K562 (cell line): ENCODE results near the gene ARNT2. TPM values are rescaled to one million over a fixed set of nuclear protein-coding genes. Genes with fewer than 3 reads are reported as not detected.

Experiments used
- ATAC-seq: fragments of 200-7000 bp; cut with Tn5 transposase; 3 replicates; pipeline ENCODE4 v1.9.1; 2020; ENCODE audit warnings: moderate library complexity
- BruUV-seq: library from RNA; stranded (reverse); fragments of 400-500 nt; replicated peaks from 2 replicates; lab custom pipeline; 2021; lab: Mats Ljungman, UMichigan
- CTCF ChIA-PET: fragments of 300-600 bp; formaldehyde crosslinking; extraction: SDS; loops from one replicate; lab custom pipeline; 2021; ENCODE audit warnings: low intra/inter-chr PET ratio; lab: Yijun Ruan, JAX
- POLR2A ChIA-PET: fragments of 300-600, 350-650 bp; sonication (Branson Sonifier 250); formaldehyde crosslinking; extraction: SDS; loops from one replicate; lab custom pipeline; 2021; ENCODE audit warnings: antibody characterized with exemption, inconsistent platforms; lab: Yijun Ruan, JAX
- DNase-seq, 4 experiments: peaks; one replicate each; pipeline versions ENCODE4 v3.0.0 to v3.0.0-alpha.2; 2011 to 2018; ENCODE audit warnings: low spot score in 3 of 4, mixed read lengths in 3 of 4; ENCODE audit errors: extremely low read depth in 1 of 4
- FAIRE-seq: peaks from 2 replicates; lab custom pipeline; 2011; peaks lifted over from hg19 to GRCh38; lab: Jason Lieb, UNC
- H2AFZ ChIP-seq: 2 replicates; pipeline ENCODE4 v1.6.0; 2011; ENCODE audit warnings: low read depth, low read length, control low read depth, inconsistent platforms
- H3K27ac ChIP-seq: fragments of 200-600 bp; 3 replicates; pipeline ENCODE4 v1.8.0; 2011; ENCODE audit warnings: low read depth, mild to moderate bottlenecking, control low read depth, inconsistent platforms, low read length, moderate library complexity, mixed read lengths; ENCODE audit errors: extremely low read depth
- H3K27me3 ChIP-seq, 2 experiments: fragments of 300-600 bp in 1 of 2; 2 replicates in 1 of 2; 3 replicates in 1 of 2; pipeline versions ENCODE4 v1.6.0 to v1.8.0; 2011; ENCODE audit warnings: inconsistent platforms in 2 of 2, low read length in 2 of 2, mild to moderate bottlenecking in 1 of 2, mixed read lengths in 1 of 2, moderate library complexity in 1 of 2; ENCODE audit not compliant: control insufficient read depth in 2 of 2, insufficient read depth in 2 of 2
- H3K36me3 ChIP-seq: fragments of 300-600 bp; 3 replicates; pipeline ENCODE4 v1.8.0; 2011; ENCODE audit warnings: mild to moderate bottlenecking, low read length, inconsistent platforms; ENCODE audit not compliant: control insufficient read depth, insufficient read depth
- H3K4me1 ChIP-seq, 2 experiments: fragments of 200-600 bp in 1 of 2; replicated peaks in 1 of 2; 2 replicates in 1 of 2; 3 replicates in 1 of 2; pipeline versions ENCODE4 v1.5.1 to v1.8.0; 2011; ENCODE audit warnings: inconsistent platforms in 2 of 2, low read length in 2 of 2, mild to moderate bottlenecking in 1 of 2, mixed read lengths in 1 of 2, moderate library complexity in 1 of 2; ENCODE audit not compliant: control insufficient read depth in 2 of 2, insufficient read depth in 2 of 2
- H3K4me2 ChIP-seq: 2 replicates; pipeline ENCODE4 v1.6.1; 2011; ENCODE audit warnings: low read length, control low read depth, inconsistent platforms, mixed read lengths; ENCODE audit not compliant: insufficient read depth
- H3K4me3 ChIP-seq: fragments of 200-600 bp; sonication (generic), shearing (Covaris generic); 2 replicates; pipeline ENCODE4 v1.5.1; 2016; ENCODE audit warnings: control low read depth, inconsistent platforms
- H3K79me2 ChIP-seq: fragments of 200-600 bp; 3 replicates; pipeline ENCODE4 v1.8.0; 2011; ENCODE audit warnings: low read length, inconsistent platforms; ENCODE audit not compliant: control insufficient read depth, insufficient read depth
- H3K9ac ChIP-seq, 2 experiments: 2 replicates each; pipeline versions ENCODE4 v1.6.0 to v1.6.1; 2011; ENCODE audit warnings: low read depth in 2 of 2, low read length in 2 of 2, control low read depth in 1 of 2, inconsistent platforms in 1 of 2, mild to moderate bottlenecking in 1 of 2, mixed read lengths in 1 of 2; ENCODE audit not compliant: insufficient read depth in 1 of 2
- H3K9me1 ChIP-seq: one replicate; pipeline ENCODE4 v1.6.0; 2011; ENCODE audit warnings: inconsistent platforms, mild to moderate bottlenecking, low read length, moderate library complexity; ENCODE audit not compliant: control insufficient read depth, insufficient read depth
- H3K9me3 ChIP-seq: replicated peaks from 2 replicates; pipeline ENCODE4 v1.5.1; 2011; ENCODE audit warnings: low read depth, low read length, inconsistent platforms; ENCODE audit not compliant: control insufficient read depth, insufficient read depth
- H4K20me1 ChIP-seq: replicated peaks from 2 replicates; pipeline ENCODE4 v1.6.1; 2011; ENCODE audit warnings: low read length, inconsistent platforms, mixed read lengths; ENCODE audit not compliant: control insufficient read depth, insufficient read depth
- CEBPG ChIP-seq, 3 experiments: fragments of 200-800 bp in 1 of 3; sonication (Bioruptor generic) in 1 of 3; sonication (generic) in 1 of 3; formaldehyde crosslinking in 1 of 3; IDR thresholded peaks in 2 of 3; conservative IDR thresholded peaks in 1 of 3; 2 replicates each; pipeline versions ENCODE4 v1.6.1 to v1.8.0; 2016 to 2022; ENCODE audit warnings: missing compliant biosample characterization in 2 of 3, missing genetic modification characterization in 2 of 3, mild to moderate bottlenecking in 1 of 3, missing genetic modification reagents in 1 of 3
- KAT2B ChIP-seq: IDR thresholded peaks from one replicate; pipeline ENCODE4 v1.6.1; 2012; ENCODE audit warnings: low read depth, mild to moderate bottlenecking, control low read depth, inconsistent platforms, low read length, moderate library complexity
- KAT7 ChIP-seq: sonication (generic); formaldehyde crosslinking; IDR thresholded peaks from 2 replicates; pipeline ENCODE4 v1.8.0; 2022; ENCODE audit warnings: missing genetic modification reagents, mild to moderate bottlenecking, borderline replicate concordance
- POLR2B ChIP-seq: fragments of 450-650 bp; IDR thresholded peaks from 2 replicates; pipeline ENCODE4 v1.6.1; 2018; ENCODE audit warnings: low read depth; ENCODE audit not compliant: partially characterized antibody
- RBM17 ChIP-seq: fragments of 200-400 bp; formaldehyde crosslinking; IDR thresholded peaks from 2 replicates; pipeline ENCODE4 v1.6.1; 2017; ENCODE audit warnings: low read depth, mild to moderate bottlenecking, low read length, borderline replicate concordance
- SMAD4 ChIP-seq: fragments of 250-450 bp; sonication (Bioruptor Pico); conservative IDR thresholded peaks from 2 replicates; pipeline ENCODE4 v1.8.0; 2021; ENCODE audit warnings: inconsistent platforms, mild to moderate bottlenecking, moderate library complexity
- ZBTB8A ChIP-seq: fragments of 450-650 bp; IDR thresholded peaks from 2 replicates; pipeline ENCODE4 v1.6.1; 2018; ENCODE audit warnings: mild to moderate bottlenecking, moderate library complexity; ENCODE audit not compliant: partially characterized antibody
- ZEB2 ChIP-seq: fragments of 450-650 bp; IDR thresholded peaks from 2 replicates; pipeline ENCODE4 v1.6.1; 2016
- ZNF436 ChIP-seq: fragments of 250-450, 450-650 bp; sonication (Bioruptor Pico); formaldehyde crosslinking; IDR thresholded peaks from 2 replicates; pipeline ENCODE4 v1.7.0; 2020; ENCODE audit warnings: mild to moderate bottlenecking
- WGBS: fragments of 100-300 bp; shearing (Covaris generic); methylation state at CpG from one replicate; pipeline ENCODE4 v1.1.6; 2016; ENCODE audit warnings: low coverage, mixed read lengths; ENCODE audit not compliant: insufficient coverage; ENCODE audit errors: missing lambda C conversion rate; 5-methylcytosine and 5-hydroxymethylcytosine counted together
- in situ Hi-C: fragments of 300-500 bp; cut with MboI; formaldehyde crosslinking; loops from 4 replicates; pipeline ENCODE4 v1.15.0; 2018; ENCODE audit warnings: inconsistent platforms, mixed read lengths
- intact Hi-C: fragments of 100-400 bp; cut with micrococcal nuclease; formaldehyde crosslinking; loops from 2 replicates; pipeline ENCODE4 v1.14.2; 2022
- polyA plus RNA-seq, 8 experiments: library from polyadenylated mRNA; depleted of rRNA in 4 of 8; stranded (reverse) in 5 of 8; unstranded in 3 of 8; fragments of >200 nt; fragmentation: Nextera tagmentation in 2 of 8; fragmentation: Illumina TruSeq in 1 of 8; extraction: Ambion mirVana in 2 of 8; extraction: Trizol in 1 of 8; gene quantifications; 2 replicates each; pipeline versions ENCODE4 v1.2.1 to v1.2.3, GENCODE V29; 2011 to 2014; ENCODE audit warnings: inconsistent platforms in 1 of 8, missing spikeins in 1 of 8
- total RNA-seq, 7 experiments: library from RNA; depleted of rRNA in 6 of 7; stranded (reverse); fragments of >200 nt in 6 of 7; fragmentation: Illumina TruSeq in 2 of 7; extraction: Trizol in 2 of 7; gene quantifications; 2 replicates each; pipeline versions ENCODE4 v1.2.1 to v1.2.3, GENCODE V29; 2011 to 2021; ENCODE audit warnings: low replicate concordance in 1 of 7
- TF ChIP-seq, protein P1 (sequence below): conservative IDR thresholded peaks from 2 replicates; pipeline ENCODE4 v1.6.1; 2011; ENCODE audit warnings: low read depth, mild to moderate bottlenecking, low read length; ENCODE audit not compliant: control insufficient read depth

ARNT2 gene
- total and polyA plus RNA-seq, 9 of the 15 experiments (the other 6 are each of a cell fraction or from before 2014, with no cell fraction given): 0.01 TPM; not detected in 8

DNA sequence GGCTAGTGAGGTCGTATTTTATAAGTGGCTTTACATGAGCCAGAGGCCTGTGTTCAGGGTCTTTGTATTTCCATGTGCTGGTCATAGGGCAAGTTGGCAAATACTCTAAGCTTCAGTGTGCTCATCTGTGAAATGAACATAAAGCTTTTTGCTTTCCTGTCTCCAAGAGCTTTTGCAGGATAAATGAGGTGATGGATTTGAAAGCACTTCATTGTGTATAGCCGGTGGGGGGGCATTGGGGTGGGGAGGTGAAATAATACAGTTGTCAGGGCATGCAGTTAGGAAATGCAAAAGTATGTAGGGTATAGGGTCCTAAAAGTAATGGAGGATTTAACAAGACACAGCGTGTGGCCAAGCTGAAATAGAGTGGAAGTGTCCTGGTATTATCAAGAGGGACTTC, 67.7 kb downstream of the ARNT2 start (continued):
- TF ChIP-seq, protein P1, sequence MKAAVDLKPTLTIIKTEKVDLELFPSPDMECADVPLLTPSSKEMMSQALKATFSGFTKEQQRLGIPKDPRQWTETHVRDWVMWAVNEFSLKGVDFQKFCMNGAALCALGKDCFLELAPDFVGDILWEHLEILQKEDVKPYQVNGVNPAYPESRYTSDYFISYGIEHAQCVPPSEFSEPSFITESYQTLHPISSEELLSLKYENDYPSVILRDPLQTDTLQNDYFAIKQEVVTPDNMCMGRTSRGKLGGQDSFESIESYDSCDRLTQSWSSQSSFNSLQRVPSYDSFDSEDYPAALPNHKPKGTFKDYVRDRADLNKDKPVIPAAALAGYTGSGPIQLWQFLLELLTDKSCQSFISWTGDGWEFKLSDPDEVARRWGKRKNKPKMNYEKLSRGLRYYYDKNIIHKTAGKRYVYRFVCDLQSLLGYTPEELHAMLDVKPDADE: no peak
- TF ChIP-seq KAT2B (no peak), ZBTB8A (no peak), SMAD4 (CRISPR knock-in tag) (no peak), ZNF436 (CRISPR knock-in tag) (no peak)

DNA sequence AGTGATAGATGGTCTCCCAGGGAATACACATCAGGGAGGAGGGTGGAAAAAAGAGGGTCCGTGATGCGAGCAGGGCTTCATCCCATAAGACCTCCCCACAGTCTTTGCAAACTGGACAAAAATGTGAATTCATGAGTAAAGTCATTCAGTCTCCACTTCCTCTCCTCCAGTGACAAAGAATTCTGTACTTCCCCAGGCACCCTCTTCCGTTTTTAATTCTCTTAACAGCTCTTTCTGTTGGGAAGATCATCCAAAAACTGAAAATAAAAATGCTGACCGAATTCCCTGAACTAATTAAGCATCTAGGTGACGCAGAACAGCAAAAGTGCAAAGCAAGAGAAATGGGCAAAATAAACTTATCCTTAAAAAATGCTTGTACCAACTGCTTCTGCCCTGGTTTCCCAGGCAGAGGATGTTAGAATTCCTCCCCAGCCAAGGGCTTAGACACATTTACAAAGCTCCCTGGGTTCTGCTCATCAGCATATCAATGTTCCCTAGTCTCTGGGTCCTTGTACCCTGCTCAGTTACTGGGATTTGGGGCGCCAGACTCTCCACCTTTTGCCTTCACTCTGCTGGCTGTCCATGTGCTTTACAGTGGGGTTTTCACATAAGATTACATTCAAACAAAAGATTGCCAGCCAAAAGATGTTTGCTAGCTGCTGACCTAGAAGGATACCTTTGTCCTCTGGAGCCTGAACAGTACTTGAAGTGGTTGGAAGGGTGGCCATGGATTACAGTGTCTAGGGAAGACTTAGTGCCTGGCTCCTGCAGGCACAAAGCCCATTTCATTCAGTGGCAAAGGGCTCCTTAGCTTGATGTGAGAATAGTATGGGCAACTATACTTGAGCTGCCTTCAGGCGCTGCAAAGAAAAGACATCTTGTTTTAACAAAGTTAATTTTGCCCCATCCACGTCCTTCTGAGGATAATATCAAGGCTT, 69.4 kb downstream of the ARNT2 start:
- Histone ChIP-seq H3K4me1 (no peaks in the 10 kb centered on the region), H3K36me3 (no peaks in the 10 kb centered on the region), H3K4me3 (no peak overlapping the region), H3K27me3 (peaks cover 0 to 7% of the 10 kb centered on the region in 2 experiments; a peak in 2 of 5 replicates), H3K79me2 (no peaks in the 10 kb centered on the region), H3K9me1 (no peaks in the 10 kb centered on the region), H3K4me2 (no peak overlapping the region), H3K9ac (no peak overlapping the region), H4K20me1 (no peaks in the 10 kb centered on the region), H3K27ac (no peak overlapping the region), H2AFZ (no peak overlapping the region), H3K9me3 (no peaks in the 10 kb centered on the region)
- intact Hi-C loops (no loop called here), in situ Hi-C loops (loop anchor here (25.0 kb wide), 1 partner anchor 639 kb away; no protein-coding TSS in a partner anchor)
- WGBS: 0% methylated on average over 8 of the region's 8 CpGs
- ATAC-seq: no peak
- CTCF ChIA-PET: no interaction called here
- no peak for FAIRE-seq
- DNase-seq: no peak
- POLR2A ChIA-PET: no interaction called here
- no TSS peak for BruUV-seq
- TF ChIP-seq ZEB2: no peak
- no peak for TF ChIP-seq POLR2B
- no peak for TF ChIP-seq RBM17
- no peak for TF ChIP-seq KAT7 (CRISPR knock-in tag)
- no peak for TF ChIP-seq CEBPG (CRISPR knock-in tag; IDR thresholded peaks at IDR 0.05)
- TF ChIP-seq CEBPG (tag; conservative IDR thresholded peaks at IDR 0.05 in 1 of 2, IDR thresholded peaks at IDR 0.05 in 1 of 2): no peak
